GM13977 (cell line): ENCODE measurements around the gene ELP4.

Experiments
- DNase-seq: peaks from one replicate; pipeline ENCODE4 v3.0.0; 2012; ENCODE audit warnings: low spot score
- in situ Hi-C: fragments of 300-500 bp; cut with MboI; formaldehyde crosslinking; loops from one replicate; pipeline ENCODE4 v1.12.0; 2022; ENCODE audit warnings: low sequenced_read_pairs, low pct_unique_long_range_greater_than_20kb, mixed read lengths, inconsistent platforms; ENCODE audit not compliant: unreplicated experiment
- TF ChIP-seq, protein P1 (sequence below): IDR thresholded peaks from 2 replicates; pipeline ENCODE4 v1.5.1; 2012; ENCODE audit warnings: mild to moderate bottlenecking, control low read depth; ENCODE audit not compliant: insufficient read depth; ENCODE audit errors: extremely low read depth, missing control alignments

ELP4 gene

DNA sequence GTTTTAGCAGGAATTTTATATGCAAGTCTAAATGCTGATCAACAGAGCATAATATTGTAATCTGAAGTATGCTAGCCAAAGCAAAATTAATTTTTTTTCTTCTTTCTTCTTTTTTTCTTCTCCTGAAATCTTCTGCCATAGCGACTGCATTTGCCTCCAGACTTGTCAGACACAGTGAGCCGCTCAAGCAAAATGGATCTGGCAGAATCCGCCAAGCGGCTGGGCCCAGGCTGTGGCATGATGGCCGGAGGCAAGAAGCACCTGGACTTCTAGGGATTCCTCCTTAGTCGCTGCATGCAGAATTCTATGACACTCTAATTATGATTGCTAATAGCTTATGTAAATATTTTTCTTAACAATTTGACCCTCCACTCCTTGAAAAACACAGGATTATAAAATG, 273.7 kb downstream of the ELP4 start:
- DNase-seq, result no peak
- TF ChIP-seq, protein P1, sequence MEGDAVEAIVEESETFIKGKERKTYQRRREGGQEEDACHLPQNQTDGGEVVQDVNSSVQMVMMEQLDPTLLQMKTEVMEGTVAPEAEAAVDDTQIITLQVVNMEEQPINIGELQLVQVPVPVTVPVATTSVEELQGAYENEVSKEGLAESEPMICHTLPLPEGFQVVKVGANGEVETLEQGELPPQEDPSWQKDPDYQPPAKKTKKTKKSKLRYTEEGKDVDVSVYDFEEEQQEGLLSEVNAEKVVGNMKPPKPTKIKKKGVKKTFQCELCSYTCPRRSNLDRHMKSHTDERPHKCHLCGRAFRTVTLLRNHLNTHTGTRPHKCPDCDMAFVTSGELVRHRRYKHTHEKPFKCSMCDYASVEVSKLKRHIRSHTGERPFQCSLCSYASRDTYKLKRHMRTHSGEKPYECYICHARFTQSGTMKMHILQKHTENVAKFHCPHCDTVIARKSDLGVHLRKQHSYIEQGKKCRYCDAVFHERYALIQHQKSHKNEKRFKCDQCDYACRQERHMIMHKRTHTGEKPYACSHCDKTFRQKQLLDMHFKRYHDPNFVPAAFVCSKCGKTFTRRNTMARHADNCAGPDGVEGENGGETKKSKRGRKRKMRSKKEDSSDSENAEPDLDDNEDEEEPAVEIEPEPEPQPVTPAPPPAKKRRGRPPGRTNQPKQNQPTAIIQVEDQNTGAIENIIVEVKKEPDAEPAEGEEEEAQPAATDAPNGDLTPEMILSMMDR, result no peak
- in situ Hi-C loops, result loop anchor here (25.0 kb wide), 1 partner anchor 296 kb away; no protein-coding TSS in a partner anchor

DNA sequence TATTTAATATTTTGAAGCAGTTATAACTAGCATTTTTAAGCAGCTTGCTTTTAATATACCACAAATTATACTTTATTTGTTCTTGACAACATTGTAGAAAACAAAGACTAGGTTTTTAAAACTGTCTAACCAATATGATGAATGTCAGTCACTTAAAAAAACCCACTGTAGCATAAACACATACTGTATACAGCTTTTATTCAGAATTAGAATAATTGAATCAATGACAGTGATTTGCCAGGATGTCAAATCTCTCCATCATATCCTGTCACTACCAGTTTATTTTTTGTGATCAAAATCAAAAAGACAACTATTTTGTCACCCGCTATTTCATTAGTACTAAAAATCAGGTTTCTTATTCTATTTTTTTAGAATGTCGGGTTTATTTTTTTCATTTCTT, 275.0 kb downstream of the ELP4 start:
- TF ChIP-seq, protein P1, result no peak
- in situ Hi-C loops, result loop anchor here (25.0 kb wide), 1 partner anchor 297 kb away; no protein-coding TSS in a partner anchor
- no peak for DNase-seq

DNA sequence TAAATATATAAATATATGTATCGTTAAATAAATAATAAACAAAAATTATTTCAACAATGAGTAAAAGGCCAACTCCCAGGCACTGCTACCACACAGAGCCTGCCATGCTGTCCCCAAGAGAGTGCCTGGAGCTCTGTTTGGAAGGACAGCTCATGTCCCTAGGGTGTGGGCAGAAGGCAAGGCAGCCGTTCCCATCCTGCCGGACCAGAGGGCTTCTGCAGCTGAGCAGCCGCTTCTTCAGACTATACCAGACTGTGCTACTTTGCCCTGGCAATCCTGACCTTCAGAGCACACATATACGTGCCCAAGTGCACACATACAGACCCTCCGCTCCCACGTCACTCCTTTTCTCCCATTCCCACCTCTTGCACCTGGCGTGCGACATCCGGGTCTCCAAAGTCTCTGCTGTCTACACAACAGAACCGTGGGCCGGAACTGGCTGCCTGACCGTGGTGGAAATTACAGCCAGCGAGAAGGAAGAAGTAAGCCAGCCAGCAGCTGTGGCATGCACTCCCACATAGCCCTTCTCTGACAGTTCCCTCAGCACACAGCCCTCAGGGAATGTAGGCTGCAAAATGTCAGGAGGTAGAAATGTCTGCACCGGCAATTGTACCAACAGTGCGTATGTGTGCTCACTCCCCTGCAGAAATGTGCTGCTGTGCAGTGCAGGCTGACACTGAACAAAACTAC, 277.6 kb downstream of the ELP4 start:
- TF ChIP-seq, protein P1, result no peak
- DNase-seq, result no peak
- in situ Hi-C loops, result loop anchor here (25.0 kb wide), 1 partner anchor 300 kb away; no protein-coding TSS in a partner anchor

DNA sequence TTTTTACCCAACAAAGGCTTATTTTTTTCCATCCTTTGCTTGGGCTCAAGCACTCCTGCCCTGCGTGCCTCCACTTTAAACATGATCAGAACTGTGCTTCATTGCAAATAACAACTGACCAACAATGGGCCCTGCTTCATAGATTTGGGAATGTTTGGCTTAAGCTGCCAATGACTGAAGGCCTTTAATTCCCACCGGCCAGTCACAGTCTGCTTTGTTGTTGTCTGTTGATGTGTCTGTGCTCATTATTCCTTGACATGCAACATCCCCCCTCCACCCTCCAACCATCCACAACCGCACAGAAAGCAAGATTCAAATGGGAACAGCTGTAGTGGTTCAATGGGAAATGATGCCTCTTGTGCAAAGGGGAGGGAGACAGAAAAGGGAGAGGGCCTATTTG, 278.5 kb downstream of the ELP4 start:
- in situ Hi-C loops, result loop anchor here (25.0 kb wide), 1 partner anchor 301 kb away; no protein-coding TSS in a partner anchor
- TF ChIP-seq, protein P1, result no peak
- DNase-seq, result no peak

DNA sequence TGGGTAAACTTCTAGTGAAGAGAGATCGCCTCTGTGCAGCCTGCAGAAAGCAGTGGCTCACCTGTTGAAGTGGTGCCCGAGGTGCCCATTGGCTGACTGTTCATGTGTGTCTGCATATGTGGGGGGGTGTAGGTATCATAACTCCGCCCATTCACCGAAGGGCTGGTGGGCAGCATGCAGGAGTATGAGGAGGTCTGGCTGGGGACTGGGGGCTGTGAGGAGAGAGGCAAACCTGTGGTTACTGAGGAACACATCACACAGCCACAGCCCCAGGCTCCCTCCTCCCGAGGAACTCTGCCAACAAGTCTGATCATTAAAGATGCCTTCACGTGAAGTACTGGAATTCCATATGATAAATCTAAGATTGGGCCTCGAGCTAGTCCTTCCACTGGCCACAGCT, 281.1 kb downstream of the ELP4 start:
- TF ChIP-seq, protein P1, result no peak
- in situ Hi-C loops, result loop anchor here (25.0 kb wide), 1 partner anchor 303 kb away; no protein-coding TSS in a partner anchor
- no peak for DNase-seq

DNA sequence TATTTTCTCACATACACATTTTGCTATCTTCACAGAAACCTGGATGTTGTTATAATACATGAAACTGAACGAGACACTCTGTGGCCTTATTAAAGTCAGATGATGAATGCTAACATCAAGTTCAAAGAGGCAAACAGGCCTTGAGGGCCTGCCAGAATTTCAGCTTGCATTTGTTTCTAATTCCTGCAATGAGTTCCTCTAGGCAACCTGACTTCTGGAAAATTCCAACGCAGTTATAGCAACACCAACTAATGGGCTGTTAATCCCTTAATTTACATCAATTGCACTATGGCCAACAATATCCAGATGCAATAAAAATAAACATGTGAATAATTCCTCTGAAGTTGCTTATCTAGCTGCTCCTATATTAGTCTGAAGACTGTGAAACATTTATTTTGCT, 282.5 kb downstream of the ELP4 start:
- in situ Hi-C loops, result loop anchor here (25.0 kb wide), 1 partner anchor 305 kb away; no protein-coding TSS in a partner anchor
- DNase-seq, result no peak
- TF ChIP-seq, protein P1, result no peak

DNA sequence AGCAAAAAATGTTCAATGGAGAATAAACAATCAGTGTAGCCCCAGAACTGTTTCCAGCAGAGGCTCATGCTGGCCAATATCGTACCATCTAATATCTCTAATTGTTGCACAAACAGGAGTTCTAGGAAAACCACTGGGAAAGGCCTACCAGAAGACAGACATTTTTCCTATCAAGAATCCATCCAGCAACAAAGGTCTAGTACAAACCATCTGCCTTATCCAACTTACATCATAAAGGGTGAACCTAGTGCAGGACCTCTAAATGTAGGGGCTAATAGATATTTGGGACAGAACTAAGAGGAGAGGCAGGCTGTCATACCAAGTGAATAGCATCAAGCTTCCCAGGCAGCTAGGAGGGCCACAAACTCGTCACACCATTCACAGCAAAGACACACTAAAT, 282.9 kb downstream of the ELP4 start:
- DNase-seq, result no peak
- in situ Hi-C loops, result loop anchor here (25.0 kb wide), 1 partner anchor 305 kb away; no protein-coding TSS in a partner anchor

More for the DNA sequence above, 282.9 kb downstream of the ELP4 start:
- TF ChIP-seq, protein P1, result no peak
